B cell (primary cell): Measurements from ENCODE around the gene SLC44A4. TPM values are rescaled to one million over a fixed set of nuclear protein-coding genes. Genes with fewer than 3 reads are reported as not detected.
"Not testable (repeated sequence)": the region's sequence is repeated elsewhere in the genome, so short reads cannot be mapped to it uniquely, and the experiment has no call there.

Source experiments
- ATAC-seq: fragments of 200-7000 bp; cut with Tn5 transposase; one replicate; pipeline ENCODE4 v1.10.0; 2021; ENCODE audit warnings: low read depth, mild to moderate bottlenecking, moderate number of reproducible peaks, moderate library complexity
- CTCF ChIA-PET: fragments of 350-600 bp; sonication (Branson Sonifier 250); formaldehyde crosslinking; loops from one replicate; lab custom pipeline; 2021; ENCODE audit warnings: antibody characterized with exemption, inconsistent platforms; lab: Charles Lee
- POLR2A ChIA-PET: fragments of 350-600 bp; sonication (Branson Sonifier 250); formaldehyde crosslinking; loops from one replicate; lab custom pipeline; 2021; ENCODE audit warnings: antibody characterized with exemption; lab: Charles Lee
- DNase-seq: peaks from one replicate; pipeline ENCODE4 v3.0.0; 2013
- H2AFZ ChIP-seq: 2 replicates; pipeline ENCODE4 v1.6.1; 2012; ENCODE audit warnings: mild to moderate bottlenecking, low read depth, low read length; ENCODE audit not compliant: insufficient read depth, poor library complexity, severe bottlenecking
- H3K27ac ChIP-seq, 2 donors: 1 replicate in 1 of 2; 2 replicates in 1 of 2; pipeline ENCODE4 v1.5.1; 2012 to 2013; ENCODE audit warnings: low read length in 2 of 2, mild to moderate bottlenecking in 2 of 2, moderate library complexity in 1 of 2
- H3K27me3 ChIP-seq, 4 experiments: fragments of 200-600 bp in 1 of 4; sonication (generic) in 1 of 4; replicated peaks in 1 of 4; 1 replicate in 2 of 4; 2 replicates in 2 of 4; pipeline versions ENCODE4 v1.6.1 to v1.7.0; 2013 to 2016; ENCODE audit warnings: low read length in 3 of 4, mild to moderate bottlenecking in 2 of 4, mixed read lengths in 1 of 4, moderate library complexity in 1 of 4; ENCODE audit not compliant: insufficient read depth in 4 of 4, control insufficient read depth in 3 of 4; ENCODE audit errors: control extremely low read depth in 1 of 4
- H3K36me3 ChIP-seq, 2 experiments: replicated peaks in 1 of 2; 1 replicate in 1 of 2; 2 replicates in 1 of 2; pipeline versions ENCODE4 v1.6.1 to v1.7.1; 2013; ENCODE audit warnings: low read length in 1 of 2; ENCODE audit not compliant: insufficient read depth in 2 of 2, control insufficient read depth in 1 of 2; ENCODE audit errors: control extremely low read depth in 1 of 2, extremely low read depth in 1 of 2
- H3K4me1 ChIP-seq, 2 donors: fragments of 200-600 bp in 1 of 2; sonication (generic) in 1 of 2; 1 replicate in 1 of 2; 2 replicates in 1 of 2; pipeline versions ENCODE4 v1.5.1 to v1.6.1; 2013 to 2017; ENCODE audit warnings: low read length in 2 of 2; ENCODE audit not compliant: control insufficient read depth in 2 of 2, insufficient read depth in 2 of 2
- H3K4me2 ChIP-seq: replicated peaks from 2 replicates; pipeline ENCODE3; 2012; ENCODE audit warnings: mild to moderate bottlenecking, low read depth, low read length; ENCODE audit not compliant: poor library complexity, severe bottlenecking
- H3K4me3 ChIP-seq, 5 experiments: fragments of 200-600 bp in 1 of 5; sonication (generic) in 1 of 5; 1 replicate in 3 of 5; 2 replicates in 2 of 5; pipeline versions ENCODE4 v1.5.1 to v1.7.0; 2011 to 2016; ENCODE audit warnings: low read length in 4 of 5, mild to moderate bottlenecking in 4 of 5, low read depth in 2 of 5, control low read depth in 1 of 5, moderate library complexity in 1 of 5; ENCODE audit not compliant: insufficient read depth in 1 of 5; ENCODE audit errors: control extremely low read depth in 1 of 5, extremely low read depth in 1 of 5
- H3K79me2 ChIP-seq: fragments of 200-600 bp; sonication (generic); one replicate; pipeline ENCODE4 v1.6.0; 2016; ENCODE audit warnings: low read length; ENCODE audit not compliant: control insufficient read depth, insufficient read depth
- H3K9ac ChIP-seq: fragments of 200-600 bp; sonication (generic); 2 replicates; pipeline ENCODE4 v1.6.1; 2017; ENCODE audit warnings: mild to moderate bottlenecking, low read length, moderate library complexity
- H3K9me3 ChIP-seq, 3 donors: one replicate each; pipeline versions ENCODE4 v1.6.1 to v1.7.1; 2013; ENCODE audit warnings: low read length in 2 of 3; ENCODE audit not compliant: control insufficient read depth in 2 of 3, insufficient read depth in 1 of 3; ENCODE audit errors: control extremely low read depth in 1 of 3
- H4K20me1 ChIP-seq: 2 replicates; pipeline ENCODE4 v1.6.0; 2012; ENCODE audit warnings: mild to moderate bottlenecking, low read length; ENCODE audit not compliant: insufficient read depth, control insufficient read depth, poor library complexity, severe bottlenecking
- H3K27ac Mint-ChIP-seq: one replicate; pipeline ENCODE4 v1.8.0; 2021; ENCODE audit warnings: mixed read lengths
- H3K27me3 Mint-ChIP-seq: one replicate; pipeline ENCODE4 v1.8.0; 2021; ENCODE audit warnings: mixed read lengths
- H3K4me1 Mint-ChIP-seq: one replicate; pipeline ENCODE4 v1.8.0; 2021; ENCODE audit warnings: mixed read lengths
- H3K4me3 Mint-ChIP-seq: one replicate; pipeline ENCODE4 v1.8.0; 2021; ENCODE audit warnings: mixed read lengths
- H3K9me3 Mint-ChIP-seq: one replicate; pipeline ENCODE4 v1.8.0; 2022; ENCODE audit warnings: mixed read lengths; ENCODE audit not compliant: insufficient read depth
- EZH2 ChIP-seq: IDR thresholded peaks from 2 replicates; pipeline ENCODE4 v1.6.1; 2012; ENCODE audit warnings: borderline replicate concordance, low read depth, mild to moderate bottlenecking, moderate library complexity, low read length; ENCODE audit not compliant: insufficient read depth, poor library complexity, severe bottlenecking
- WGBS: methylation state at CpG from one replicate; pipeline ENCODE4 v1.1.5; 2013; ENCODE audit warnings: missing lambda C conversion rate; ENCODE audit not compliant: insufficient coverage; 5-methylcytosine and 5-hydroxymethylcytosine counted together
- intact Hi-C: fragments of 100-400 bp; cut with micrococcal nuclease; formaldehyde crosslinking; loops from one replicate; pipeline ENCODE4 v1.10.0; 2022
- polyA plus RNA-seq: library from polyadenylated mRNA; depleted of rRNA; stranded (reverse); fragments of >200 nt; gene quantifications from 2 replicates; pipeline ENCODE4 v1.2.3, GENCODE V29; 2012
- total RNA-seq, 2 donors: library from RNA; stranded (reverse); fragments of 120-200 nt in 1 of 2; gene quantifications; 1 replicate in 1 of 2; 2 replicates in 1 of 2; pipeline versions ENCODE4 v1.2.3 to v1.2.4, GENCODE V29; 2013 to 2022
- TF ChIP-seq, protein P1 (sequence below): fragments of 200-600 bp; IDR thresholded peaks from one replicate; pipeline ENCODE4 v1.8.0; 2022; ENCODE audit warnings: antibody characterized with exemption, mild to moderate bottlenecking

Gene SLC44A4
- total and polyA plus RNA-seq, 2 donors (not counting 1 experiment from before 2014, with no cell fraction given) = not detected

DNA sequence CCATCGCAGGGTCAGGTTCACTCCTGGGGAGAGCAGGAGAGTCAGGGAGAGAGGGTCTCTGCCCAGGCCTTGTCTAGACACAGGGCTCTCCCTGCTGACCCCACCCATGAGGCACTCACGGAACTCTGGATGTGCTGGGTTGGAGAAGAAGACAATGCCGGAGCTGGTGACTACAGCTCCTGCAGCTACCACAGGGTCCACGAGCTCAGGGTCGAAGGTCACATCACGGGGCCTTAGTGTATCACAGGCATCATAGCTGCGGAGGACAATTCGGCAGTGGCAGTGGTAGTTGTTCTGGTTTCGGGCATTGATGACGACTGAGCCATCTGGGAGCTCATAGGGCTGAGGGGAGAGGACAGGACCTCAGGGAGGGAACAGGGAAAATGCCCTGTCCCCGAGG is 18.9 kb downstream of the SLC44A4 start:
- H3K9ac ChIP-seq = no peak overlapping the region
- H3K27me3 ChIP-seq = no peaks in the 10 kb centered on the region
- peaks cover 17% of the 10 kb centered on the region for H3K79me2 ChIP-seq
- DNase-seq (no peak), ATAC-seq (no peak)
- no peaks in the 10 kb centered on the region for H4K20me1 ChIP-seq
- WGBS = 99% methylated on average over 10 of the region's 11 CpGs
- no peak overlapping the region for H2AFZ ChIP-seq
- intact Hi-C loops = loop anchor here (5.0 to 10.0 kb wide), 3 partner anchors 43 to 365 kb away; partner anchors contain the start of genes HSPA1A, HSPA1L, MICB and VARS1
- peaks cover 24% of the 10 kb centered on the region for H3K4me1 Mint-ChIP-seq
- H3K27ac ChIP-seq = no peak overlapping the region
- TF ChIP-seq EZH2 = no peak
- TF ChIP-seq, protein P1, sequence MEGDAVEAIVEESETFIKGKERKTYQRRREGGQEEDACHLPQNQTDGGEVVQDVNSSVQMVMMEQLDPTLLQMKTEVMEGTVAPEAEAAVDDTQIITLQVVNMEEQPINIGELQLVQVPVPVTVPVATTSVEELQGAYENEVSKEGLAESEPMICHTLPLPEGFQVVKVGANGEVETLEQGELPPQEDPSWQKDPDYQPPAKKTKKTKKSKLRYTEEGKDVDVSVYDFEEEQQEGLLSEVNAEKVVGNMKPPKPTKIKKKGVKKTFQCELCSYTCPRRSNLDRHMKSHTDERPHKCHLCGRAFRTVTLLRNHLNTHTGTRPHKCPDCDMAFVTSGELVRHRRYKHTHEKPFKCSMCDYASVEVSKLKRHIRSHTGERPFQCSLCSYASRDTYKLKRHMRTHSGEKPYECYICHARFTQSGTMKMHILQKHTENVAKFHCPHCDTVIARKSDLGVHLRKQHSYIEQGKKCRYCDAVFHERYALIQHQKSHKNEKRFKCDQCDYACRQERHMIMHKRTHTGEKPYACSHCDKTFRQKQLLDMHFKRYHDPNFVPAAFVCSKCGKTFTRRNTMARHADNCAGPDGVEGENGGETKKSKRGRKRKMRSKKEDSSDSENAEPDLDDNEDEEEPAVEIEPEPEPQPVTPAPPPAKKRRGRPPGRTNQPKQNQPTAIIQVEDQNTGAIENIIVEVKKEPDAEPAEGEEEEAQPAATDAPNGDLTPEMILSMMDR = no peak
- H3K27ac Mint-ChIP-seq = no peak overlapping the region
- H3K9me3 ChIP-seq = no peaks in the 10 kb centered on the region
- ChIA-PET CTCF (interaction anchor here (0.6 kb wide), 1 partner anchor 253 kb away, joined by 3 read pairs; no protein-coding TSS in a partner anchor), POLR2A (interaction anchor here (0.5 to 0.8 kb wide), 2 partner anchors 53 to 237 kb away, joined by 3 read pairs; partner anchors contain the start of gene LSM2)
- no peaks in the 10 kb centered on the region for H3K9me3 Mint-ChIP-seq
- no peak overlapping the region for H3K4me3 Mint-ChIP-seq
- no peak overlapping the region for H3K4me3 ChIP-seq
- H3K4me1 ChIP-seq = peaks cover 18 to 23% of the 10 kb centered on the region in 2 donors
- no peaks in the 10 kb centered on the region for H3K27me3 Mint-ChIP-seq
- peaks cover 2 to 27% of the 10 kb centered on the region in 2 experiments for H3K36me3 ChIP-seq
- H3K4me2 ChIP-seq = no peak overlapping the region

DNA sequence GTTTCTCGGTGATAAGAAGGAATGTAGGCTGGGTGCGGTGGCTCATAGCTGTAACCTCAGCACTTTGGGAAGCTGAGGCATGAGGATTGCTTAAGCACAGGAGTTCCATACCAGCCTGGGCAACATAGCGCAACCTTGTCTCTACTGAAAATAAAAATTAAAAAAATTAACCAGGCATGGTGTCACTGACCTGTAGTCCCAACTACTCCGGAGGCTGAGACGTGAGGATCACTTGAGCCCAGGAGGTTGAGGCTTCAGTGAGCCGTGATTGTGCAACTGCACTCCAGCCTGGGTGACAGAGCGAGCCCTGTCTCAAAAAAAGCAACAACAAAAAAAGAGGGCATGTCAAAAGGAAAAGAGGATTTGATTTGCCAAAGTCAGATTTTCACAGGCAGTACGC is 20.1 kb downstream of the SLC44A4 start:
- no peaks in the 10 kb centered on the region for H3K9me3 Mint-ChIP-seq
- H3K4me3 Mint-ChIP-seq = no peak overlapping the region
- H3K27me3 Mint-ChIP-seq = no peaks in the 10 kb centered on the region
- no peaks in the 10 kb centered on the region for H4K20me1 ChIP-seq
- no peak overlapping the region for H2AFZ ChIP-seq
- WGBS = 88% methylated on average over 6 of the region's 8 CpGs
- H3K79me2 ChIP-seq = peaks cover 16% of the 10 kb centered on the region
- no peak overlapping the region for H3K27ac ChIP-seq
- H3K4me1 Mint-ChIP-seq = peaks cover 19% of the 10 kb centered on the region
- no peaks in the 10 kb centered on the region for H3K27me3 ChIP-seq
- TF ChIP-seq, protein P1 = no peak
- no peak overlapping the region for H3K27ac Mint-ChIP-seq
- H3K4me3 ChIP-seq = no peak overlapping the region
- ChIA-PET POLR2A (interaction anchor here (0.5 kb wide), 1 partner anchor 312 kb away, joined by 3 read pairs; the partner anchor contains the start of gene ATP6V1G2), CTCF (no interaction called here)
- no peak overlapping the region for H3K9ac ChIP-seq
- ATAC-seq (no peak), DNase-seq (no peak)
- peaks cover 13 to 16% of the 10 kb centered on the region in 2 donors for H3K4me1 ChIP-seq
- no peak overlapping the region for H3K4me2 ChIP-seq
- peaks cover 2 to 27% of the 10 kb centered on the region in 2 experiments for H3K36me3 ChIP-seq
- no peaks in the 10 kb centered on the region for H3K9me3 ChIP-seq
- intact Hi-C loops = no loop called here

DNA sequence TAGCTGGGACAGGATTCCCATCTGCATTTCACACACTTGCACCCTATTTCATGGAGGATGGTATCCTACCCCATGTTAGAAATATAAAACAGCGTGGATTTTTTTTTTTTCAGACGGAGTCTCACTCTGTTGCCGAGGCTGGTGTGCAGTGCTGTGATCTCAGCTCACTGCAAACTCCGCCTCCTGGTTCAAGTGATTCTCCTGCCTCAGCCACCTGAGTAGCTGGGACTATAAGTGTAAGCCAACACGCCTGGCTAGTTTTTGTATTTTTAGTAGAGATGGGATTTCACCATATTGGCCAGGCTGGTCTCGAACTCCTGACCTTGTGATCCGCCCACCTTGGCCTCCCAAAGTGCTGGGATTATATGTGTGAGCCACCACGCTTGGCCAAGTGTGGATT is 21.0 kb downstream of the SLC44A4 start:
- H3K36me3 ChIP-seq = peaks cover 2 to 27% of the 10 kb centered on the region in 2 experiments
- H3K27me3 Mint-ChIP-seq, H2AFZ ChIP-seq, H3K4me2 ChIP-seq, H3K4me3 ChIP-seq, H3K27me3 ChIP-seq, H3K27ac ChIP-seq, POLR2A ChIA-PET, H3K9me3 ChIP-seq, H3K79me2 ChIP-seq, DNase-seq, H3K4me1 ChIP-seq, H3K9ac ChIP-seq, CTCF ChIA-PET, H3K27ac Mint-ChIP-seq, H4K20me1 ChIP-seq, ATAC-seq, intact Hi-C loops, H3K9me3 Mint-ChIP-seq, H3K4me3 Mint-ChIP-seq: not testable (repeated sequence)
- WGBS = 100% methylated on average over 8 of the region's 8 CpGs
- H3K4me1 Mint-ChIP-seq = peaks cover 14% of the 10 kb centered on the region
